ENCODE results near the gene FBXL7.

Gene FBXL7

DNA sequence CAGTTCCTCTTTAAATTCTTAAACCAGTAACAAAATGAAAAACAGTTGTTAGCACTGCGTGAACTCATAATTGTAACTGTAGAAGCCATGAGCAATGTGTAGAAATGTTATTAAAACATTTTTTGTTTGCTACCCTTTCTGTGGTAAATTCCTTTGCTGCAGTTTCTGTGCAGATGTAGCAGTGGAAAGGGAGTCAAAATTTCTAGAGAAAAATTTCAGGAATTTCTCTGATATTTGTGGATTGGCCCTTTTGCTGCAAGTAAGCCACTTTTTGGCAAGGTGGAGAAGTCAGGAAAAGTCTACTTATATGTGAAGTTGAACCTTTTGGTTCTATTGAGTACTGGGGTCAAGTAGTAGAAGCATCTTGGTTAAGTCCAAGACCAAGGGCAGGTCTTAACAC lies 10.1 kb downstream of the FBXL7 start:
- no peak overlapping the region for H3K4me3 ChIP-seq (replicated peaks; ENCODE audit: low read depth, low read length)
- no peak for DNase-seq (ENCODE audit: extremely low read depth, low read depth)
- TF ChIP-seq, protein P1, sequence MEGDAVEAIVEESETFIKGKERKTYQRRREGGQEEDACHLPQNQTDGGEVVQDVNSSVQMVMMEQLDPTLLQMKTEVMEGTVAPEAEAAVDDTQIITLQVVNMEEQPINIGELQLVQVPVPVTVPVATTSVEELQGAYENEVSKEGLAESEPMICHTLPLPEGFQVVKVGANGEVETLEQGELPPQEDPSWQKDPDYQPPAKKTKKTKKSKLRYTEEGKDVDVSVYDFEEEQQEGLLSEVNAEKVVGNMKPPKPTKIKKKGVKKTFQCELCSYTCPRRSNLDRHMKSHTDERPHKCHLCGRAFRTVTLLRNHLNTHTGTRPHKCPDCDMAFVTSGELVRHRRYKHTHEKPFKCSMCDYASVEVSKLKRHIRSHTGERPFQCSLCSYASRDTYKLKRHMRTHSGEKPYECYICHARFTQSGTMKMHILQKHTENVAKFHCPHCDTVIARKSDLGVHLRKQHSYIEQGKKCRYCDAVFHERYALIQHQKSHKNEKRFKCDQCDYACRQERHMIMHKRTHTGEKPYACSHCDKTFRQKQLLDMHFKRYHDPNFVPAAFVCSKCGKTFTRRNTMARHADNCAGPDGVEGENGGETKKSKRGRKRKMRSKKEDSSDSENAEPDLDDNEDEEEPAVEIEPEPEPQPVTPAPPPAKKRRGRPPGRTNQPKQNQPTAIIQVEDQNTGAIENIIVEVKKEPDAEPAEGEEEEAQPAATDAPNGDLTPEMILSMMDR (IDR thresholded peaks at IDR 0.05; ENCODE audit: low read depth, low read length, missing control alignments): no peak

DNA sequence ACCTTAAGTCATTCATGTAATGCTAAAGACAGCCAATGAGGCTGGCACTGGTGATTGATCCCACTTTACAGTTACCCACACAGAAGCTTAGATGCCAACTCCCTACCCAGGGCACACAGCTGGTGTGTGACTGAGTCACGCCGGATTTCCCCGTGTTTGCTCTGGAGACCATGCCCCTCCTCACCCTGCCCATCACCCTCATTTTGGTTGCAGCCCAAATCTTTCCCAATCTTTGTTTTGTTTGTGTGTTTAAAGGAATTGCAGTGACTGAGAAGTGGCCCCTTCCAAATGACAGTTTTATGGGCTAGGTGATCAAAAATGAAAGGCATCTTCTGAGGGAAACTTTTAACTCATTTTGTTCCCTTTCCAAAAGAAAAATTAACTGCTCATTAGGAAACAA lies 10.9 kb downstream of the FBXL7 start:
- TF ChIP-seq, protein P1 (IDR thresholded peaks at IDR 0.05; ENCODE audit: low read depth, low read length, missing control alignments): no peak
- no peak for DNase-seq (ENCODE audit: extremely low read depth, low read depth)
- no peak overlapping the region for H3K4me3 ChIP-seq (replicated peaks; ENCODE audit: low read depth, low read length)

DNA sequence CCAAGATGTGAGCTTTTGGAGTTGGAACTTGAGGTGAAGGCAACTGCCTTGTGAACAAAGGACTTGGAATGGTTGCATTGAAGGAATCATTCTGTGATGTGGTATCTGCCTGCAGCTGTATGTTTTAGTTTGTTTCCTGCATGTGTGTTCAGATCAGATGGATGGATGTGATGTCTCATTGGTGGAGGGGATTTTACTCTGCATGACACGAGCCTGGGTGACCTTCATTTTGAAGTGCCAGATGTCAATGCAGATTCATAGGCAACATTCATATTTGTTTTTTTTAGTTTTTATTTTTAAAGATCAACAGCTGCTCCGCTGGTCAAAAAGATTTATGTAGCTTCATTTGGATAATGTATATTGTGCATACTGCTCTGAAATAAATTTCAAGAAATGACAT lies 13.5 kb downstream of the FBXL7 start:
- TF ChIP-seq, protein P1 (IDR thresholded peaks at IDR 0.05; ENCODE audit: low read depth, low read length, missing control alignments): no peak
- DNase-seq (ENCODE audit: extremely low read depth, low read depth): no peak
- H3K4me3 ChIP-seq (replicated peaks; ENCODE audit: low read depth, low read length): no peak overlapping the region

DNA sequence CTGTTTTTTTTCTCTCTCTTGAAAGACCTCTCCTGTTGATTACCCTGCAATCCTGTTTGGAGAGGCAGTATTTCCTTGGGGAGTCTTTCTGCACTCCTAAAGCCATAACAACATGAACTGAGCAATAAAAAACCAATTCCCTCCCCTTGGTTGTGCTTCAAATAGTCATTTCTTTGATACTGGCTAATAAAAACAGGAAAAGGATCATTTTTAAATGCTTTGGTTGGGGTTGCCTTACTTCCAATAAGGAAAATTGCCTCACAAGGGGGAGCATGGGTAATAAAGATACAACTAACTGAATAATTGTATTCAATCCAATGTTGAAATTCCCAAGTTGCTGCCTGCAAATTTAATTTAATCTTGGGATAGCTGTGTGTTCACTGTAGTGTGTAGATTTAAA lies 13.9 kb downstream of the FBXL7 start:
- no peak for DNase-seq (ENCODE audit: extremely low read depth, low read depth)
- TF ChIP-seq, protein P1 (IDR thresholded peaks at IDR 0.05; ENCODE audit: low read depth, low read length, missing control alignments): no peak
- H3K4me3 ChIP-seq (replicated peaks; ENCODE audit: low read depth, low read length): no peak overlapping the region

DNA sequence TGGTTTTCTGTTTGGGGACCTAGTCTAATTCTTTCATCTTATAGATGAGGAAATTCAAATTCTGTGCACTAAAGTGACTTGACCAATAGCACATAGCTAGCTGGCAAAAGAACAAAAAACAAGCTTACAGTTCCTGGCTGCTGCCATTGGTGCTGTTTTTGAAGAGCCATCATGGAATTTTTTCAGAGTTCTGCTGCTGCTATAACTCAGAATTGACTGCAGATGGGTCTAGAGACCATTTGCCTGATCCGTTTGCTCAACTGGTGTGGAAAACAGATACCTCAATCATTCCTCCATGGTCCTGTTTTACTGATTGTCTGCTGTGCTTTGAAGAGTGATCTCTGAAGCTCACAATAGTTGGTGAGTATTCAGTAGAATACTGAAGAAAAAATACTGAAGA lies 15.2 kb downstream of the FBXL7 start:
- no peak overlapping the region for H3K4me3 ChIP-seq (replicated peaks; ENCODE audit: low read depth, low read length)

DNA sequence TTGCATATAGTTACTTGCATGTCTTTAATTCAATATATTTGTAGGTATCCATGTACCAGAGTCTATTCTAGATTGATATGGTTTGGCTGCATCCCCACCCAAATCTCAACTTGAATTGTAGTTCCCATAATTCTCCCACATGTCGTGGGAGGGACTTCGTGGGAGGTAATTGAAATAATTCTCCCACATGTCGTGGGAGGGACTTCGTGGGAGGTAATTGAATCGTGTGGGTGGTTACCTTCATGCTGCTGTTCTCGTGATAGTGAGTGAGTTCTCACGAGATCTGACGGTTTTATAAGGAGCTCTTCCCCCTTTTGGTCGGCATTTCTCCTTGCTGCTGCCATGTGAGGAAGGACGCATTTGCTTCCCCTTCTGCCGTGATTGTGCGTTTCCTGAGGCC lies 16.5 kb downstream of the FBXL7 start:
- no peak for DNase-seq (ENCODE audit: extremely low read depth, low read depth)
- TF ChIP-seq, protein P1 (IDR thresholded peaks at IDR 0.05; ENCODE audit: low read depth, low read length, missing control alignments): no peak
- no peak overlapping the region for H3K4me3 ChIP-seq (replicated peaks; ENCODE audit: low read depth, low read length)

More for the DNA sequence above, 15.2 kb downstream of the FBXL7 start:
- TF ChIP-seq, protein P1 (IDR thresholded peaks at IDR 0.05; ENCODE audit: low read depth, low read length, missing control alignments): no peak
- no peak for DNase-seq (ENCODE audit: extremely low read depth, low read depth)

DNA sequence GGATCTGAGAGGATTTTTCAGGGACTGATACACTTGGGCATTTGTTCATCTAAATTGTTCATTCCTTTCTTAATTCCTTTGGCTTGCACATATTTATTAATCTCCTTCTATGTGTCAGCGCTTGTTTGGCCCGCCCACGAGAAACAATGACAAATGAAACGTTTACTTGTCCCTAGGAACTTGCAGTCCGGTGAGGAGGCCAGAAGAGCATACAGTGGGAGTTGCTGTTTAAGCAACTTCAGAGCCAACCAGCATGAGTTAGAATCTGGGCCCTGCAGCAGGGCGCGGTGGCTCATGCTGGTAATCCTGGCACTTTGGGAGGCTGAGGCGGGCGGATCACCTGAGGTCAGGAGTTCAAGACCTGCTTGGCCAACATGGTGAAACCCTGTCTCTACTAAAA lies 18.8 kb downstream of the FBXL7 start:
- TF ChIP-seq, protein P1 (IDR thresholded peaks at IDR 0.05; ENCODE audit: low read depth, low read length, missing control alignments): no peak
- no peak for DNase-seq (ENCODE audit: extremely low read depth, low read depth)
- H3K4me3 ChIP-seq (replicated peaks; ENCODE audit: low read depth, low read length): no peak overlapping the region
